ENCODE results near the gene ARVCF. TPM values are rescaled to one million over a fixed set of nuclear protein-coding genes. Genes with fewer than 3 reads are reported as not detected.

ARVCF gene
- total RNA-seq, 4 donors from 2014 or later, result 1.5 to 15.3 (median 7.5) TPM

- TF ChIP-seq CTCF (IDR thresholded peaks at IDR 0.05; ENCODE audit: low read depth), result no peak
Observed at GRCh38 chr22:20062043-20062765, 45.6 kb upstream of the ARVCF start.

GRCh38 chr22:20061481-20061861 is 44.8 kb upstream of the ARVCF start:
- TF ChIP-seq CTCF (IDR thresholded peaks at IDR 0.05; ENCODE audit: low read depth), result no peak

- TF ChIP-seq CTCF (IDR thresholded peaks at IDR 0.05; ENCODE audit: low read depth), result no peak
Observed at GRCh38 chr22:20060700-20061480, 44.3 kb upstream of the ARVCF start.

GRCh38 chr22:20058989-20059770 is 42.6 kb upstream of the ARVCF start:
- TF ChIP-seq CTCF (IDR thresholded peaks at IDR 0.05; ENCODE audit: low read depth), result no peak

- TF ChIP-seq CTCF (IDR thresholded peaks at IDR 0.05; ENCODE audit: low read depth), result no peak
Observed at GRCh38 chr22:20057596-20058268, 41.1 kb upstream of the ARVCF start.

- TF ChIP-seq CTCF (IDR thresholded peaks at IDR 0.05; ENCODE audit: low read depth), result no peak
Observed at GRCh38 chr22:20056696-20057386, 40.2 kb upstream of the ARVCF start.
